Suprapubic skin (tissue), 3 donors: Measurements from ENCODE around the gene MT1X.

Source experiments
- CTCF ChIP-seq, 2 donors: fragments of 200-600 bp in 1 of 2; fragments of 450-650 bp in 1 of 2; sonication (generic) in 1 of 2; IDR thresholded peaks; one replicate each; pipeline ENCODE4 v1.5.1; 2016 to 2019; ENCODE audit warnings: antibody characterized with exemption in 2 of 2, mild to moderate bottlenecking in 1 of 2, moderate library complexity in 1 of 2
- POLR2A ChIP-seq, 2 donors: fragments of 450-650 bp; IDR thresholded peaks; one replicate each; pipeline ENCODE4 v1.6.1; 2017; ENCODE audit warnings: antibody characterized with exemption in 2 of 2, mild to moderate bottlenecking in 2 of 2, moderate library complexity in 2 of 2

DNA sequence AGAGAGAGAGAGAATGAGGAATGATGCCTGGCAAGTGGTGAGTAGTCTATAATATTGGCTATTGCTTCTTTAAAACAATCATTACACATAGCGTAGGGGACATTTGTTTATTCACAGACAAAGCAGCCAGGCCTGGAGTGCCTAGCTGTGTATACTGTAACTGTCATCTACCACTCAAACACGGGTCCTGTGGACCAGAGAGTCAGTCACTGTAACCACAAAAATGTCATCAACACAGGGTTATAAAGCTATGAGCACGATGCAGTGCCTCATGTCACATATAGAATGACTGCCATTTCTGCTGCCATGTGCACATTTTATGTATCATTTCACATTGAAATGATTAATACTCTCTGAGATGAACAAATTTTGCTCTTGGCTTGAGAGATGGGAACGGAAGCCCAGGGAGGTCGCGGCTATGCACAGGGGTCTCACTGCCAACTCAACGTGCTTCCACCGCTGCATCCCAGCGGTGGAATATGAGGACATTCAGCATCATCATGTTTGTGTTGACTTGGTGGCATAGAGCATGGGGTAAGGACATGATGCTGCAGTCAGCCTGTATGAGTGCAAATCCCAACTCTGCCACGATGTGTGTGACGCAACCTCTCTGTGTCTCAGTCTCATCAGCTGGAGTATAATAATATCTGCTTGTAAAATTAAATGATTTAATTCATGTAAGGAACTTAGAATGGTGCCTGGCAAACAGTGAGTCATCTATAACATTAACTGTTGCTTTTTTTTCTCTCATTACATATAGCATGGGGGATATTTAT is 9.3 kb upstream of the MT1X start:
- TF ChIP-seq POLR2A (IDR thresholded peaks at IDR 0.05) = no peak
- TF ChIP-seq CTCF (IDR thresholded peaks at IDR 0.05) = no peak
